ENCODE data around the gene CHCHD5.
"Not testable (repeated sequence)": the region's sequence is repeated elsewhere in the genome, so short reads cannot be mapped to it uniquely, and the experiment has no call there.

CHCHD5 gene, protein sequence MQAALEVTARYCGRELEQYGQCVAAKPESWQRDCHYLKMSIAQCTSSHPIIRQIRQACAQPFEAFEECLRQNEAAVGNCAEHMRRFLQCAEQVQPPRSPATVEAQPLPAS

DNA sequence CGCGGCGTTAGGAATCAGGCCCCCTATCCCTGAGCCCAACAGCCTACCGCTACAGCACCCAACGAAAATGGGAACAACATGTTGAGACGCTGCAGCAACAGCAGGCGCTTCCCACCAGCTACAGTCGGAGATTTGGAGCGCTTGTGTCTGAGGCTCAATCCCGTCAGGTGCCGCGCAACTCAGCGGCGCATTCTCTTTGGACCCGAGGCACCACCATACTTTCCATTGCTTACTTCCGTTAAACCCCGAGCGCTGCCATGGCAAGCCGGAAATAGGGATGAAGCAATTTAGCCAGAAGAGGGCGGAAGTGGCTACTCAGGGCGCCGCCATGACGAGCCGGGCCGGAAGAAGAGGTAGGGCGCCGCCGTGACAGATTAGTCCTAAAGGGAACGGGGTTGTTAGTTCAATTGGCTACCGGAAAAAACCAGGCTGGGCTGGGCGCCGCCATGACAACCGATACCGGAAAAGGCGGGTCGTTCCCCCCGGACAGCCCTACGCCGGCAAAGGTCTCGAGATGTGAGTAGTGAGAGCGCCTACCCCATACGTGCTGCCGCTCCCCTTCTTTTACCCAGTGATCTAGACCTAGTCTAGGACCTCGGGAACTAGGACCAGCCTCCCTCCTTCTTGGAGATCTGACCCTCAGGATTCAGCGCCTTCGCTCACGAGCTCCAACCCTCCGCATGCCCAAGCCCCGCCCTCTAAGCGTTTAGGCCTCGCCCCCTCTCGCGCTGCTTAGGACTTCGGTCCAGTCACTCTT is at the start of gene CHCHD5:
Gene CHCHD5 (plus strand): TSS at position 476 of the 757 bp plus-strand sequence. CDS start 39 bp downstream, at position 515.
- DNase-seq, result peak; percentile 94

DNA sequence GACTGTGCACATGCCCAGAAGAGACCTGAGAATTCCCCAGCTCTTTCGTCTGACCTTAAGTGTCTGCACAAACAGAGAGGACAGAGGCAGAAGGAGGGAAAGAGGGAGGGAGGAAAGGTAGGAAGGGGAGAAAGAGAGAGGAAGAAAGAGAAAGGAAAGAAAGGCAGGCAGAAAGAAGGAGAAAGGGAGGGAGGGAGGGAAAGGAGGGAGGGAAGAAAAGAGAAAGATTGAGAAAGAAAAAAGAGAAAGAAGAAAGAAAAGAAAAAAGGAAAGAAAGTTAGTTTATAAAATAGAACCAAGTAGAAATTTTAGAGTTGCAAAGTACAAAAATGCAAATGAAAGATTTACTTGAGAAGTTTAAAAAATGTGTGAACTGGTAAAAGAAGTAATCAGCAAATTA is 49.6 kb upstream of the CHCHD5 start:
- DNase-seq, result no peak

DNA sequence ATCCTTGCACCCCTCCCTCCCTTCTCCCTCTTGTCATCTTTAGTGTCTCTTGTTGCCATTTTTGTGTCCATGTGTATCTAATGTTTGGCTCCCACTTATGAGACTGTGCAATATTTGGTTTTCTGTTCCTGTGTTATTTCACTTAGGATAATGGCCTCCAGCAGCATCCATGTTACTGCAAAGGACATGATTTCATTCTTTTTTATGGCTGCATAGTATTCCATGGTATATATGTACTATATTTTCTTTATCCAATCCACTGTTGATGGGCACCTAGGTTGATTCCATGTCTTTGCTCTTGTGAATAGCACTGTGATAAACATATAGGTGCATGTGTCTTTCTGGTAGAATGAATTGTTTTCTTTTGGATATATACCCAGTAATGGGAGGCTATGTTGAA is 47.7 kb upstream of the CHCHD5 start:
- DNase-seq, result not testable (repeated sequence)

DNA sequence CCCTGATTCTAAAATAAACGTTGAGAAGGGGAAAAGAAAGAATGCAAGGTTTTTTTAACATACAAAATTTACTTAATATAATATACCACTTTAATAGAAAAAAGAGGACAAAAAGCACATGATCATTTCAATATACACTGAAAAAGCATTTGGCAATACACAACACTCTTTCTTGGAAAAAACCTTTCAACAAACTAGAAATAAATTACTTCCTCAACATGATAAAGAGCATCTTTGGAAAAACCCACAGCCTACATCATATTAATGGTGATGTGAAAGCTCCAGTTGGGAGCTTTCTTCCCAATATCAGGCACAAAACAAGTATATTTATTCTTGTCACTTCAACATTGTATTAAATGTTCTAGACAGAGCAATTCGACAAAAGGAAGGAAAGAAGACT is 45.1 kb upstream of the CHCHD5 start:
- no peak for DNase-seq

DNA sequence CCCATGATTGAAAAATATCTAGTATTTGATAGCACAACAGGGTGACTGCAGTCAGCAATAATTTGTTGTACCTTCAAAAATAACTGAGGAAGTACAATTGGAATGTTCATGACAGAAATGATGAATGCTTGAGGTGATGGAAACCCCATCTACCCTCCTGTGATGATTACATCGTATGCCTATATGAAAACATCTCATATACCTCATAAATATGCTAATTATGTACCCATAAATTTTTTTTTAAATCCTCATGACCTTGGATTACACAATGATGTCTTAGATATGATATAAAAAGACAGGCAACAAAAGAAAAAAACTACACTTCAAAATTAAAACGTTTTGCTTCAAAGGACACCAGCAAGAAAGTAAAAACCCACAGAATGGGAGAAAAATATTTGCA is 43.5 kb upstream of the CHCHD5 start:
- no peak for DNase-seq

DNA sequence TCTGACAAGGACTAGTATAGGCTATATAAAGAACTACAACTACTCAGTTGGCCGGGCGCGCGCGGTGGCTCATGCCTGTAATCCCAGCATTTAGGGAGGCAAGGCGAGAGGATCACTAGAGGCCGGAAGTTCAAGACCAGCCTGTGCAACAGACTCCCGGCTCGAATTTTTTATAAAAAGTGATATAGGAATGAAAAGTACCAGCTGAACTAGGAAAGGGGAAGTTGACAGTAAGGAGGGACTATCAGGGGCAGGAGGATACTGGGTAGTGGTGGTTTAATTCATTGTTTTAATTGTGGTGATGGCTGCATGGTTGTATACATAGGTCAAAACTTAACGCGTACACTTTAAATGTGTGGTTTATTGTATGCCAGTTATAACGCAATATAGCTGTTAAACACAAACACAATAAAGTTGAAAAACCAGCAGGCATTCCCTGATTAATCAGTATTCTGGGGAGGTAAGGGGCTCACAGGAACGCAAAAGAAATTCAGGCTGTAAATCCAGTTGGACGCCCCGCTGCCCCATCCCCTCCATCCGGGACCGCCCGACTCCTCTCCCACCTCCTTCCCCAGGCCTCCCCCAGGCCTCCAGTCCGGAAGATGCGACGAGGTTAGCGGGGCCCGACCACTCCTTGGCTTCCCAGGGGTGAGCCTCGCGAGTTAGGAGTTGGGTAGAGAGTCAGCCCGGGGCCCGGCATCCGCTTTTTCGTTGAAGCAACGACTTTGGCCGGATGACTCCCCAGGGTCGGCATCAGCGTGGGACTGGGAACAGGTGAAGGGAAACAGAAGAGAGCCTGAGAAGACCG is 42.9 kb upstream of the CHCHD5 start:
- peak; percentile 69 for DNase-seq

DNA sequence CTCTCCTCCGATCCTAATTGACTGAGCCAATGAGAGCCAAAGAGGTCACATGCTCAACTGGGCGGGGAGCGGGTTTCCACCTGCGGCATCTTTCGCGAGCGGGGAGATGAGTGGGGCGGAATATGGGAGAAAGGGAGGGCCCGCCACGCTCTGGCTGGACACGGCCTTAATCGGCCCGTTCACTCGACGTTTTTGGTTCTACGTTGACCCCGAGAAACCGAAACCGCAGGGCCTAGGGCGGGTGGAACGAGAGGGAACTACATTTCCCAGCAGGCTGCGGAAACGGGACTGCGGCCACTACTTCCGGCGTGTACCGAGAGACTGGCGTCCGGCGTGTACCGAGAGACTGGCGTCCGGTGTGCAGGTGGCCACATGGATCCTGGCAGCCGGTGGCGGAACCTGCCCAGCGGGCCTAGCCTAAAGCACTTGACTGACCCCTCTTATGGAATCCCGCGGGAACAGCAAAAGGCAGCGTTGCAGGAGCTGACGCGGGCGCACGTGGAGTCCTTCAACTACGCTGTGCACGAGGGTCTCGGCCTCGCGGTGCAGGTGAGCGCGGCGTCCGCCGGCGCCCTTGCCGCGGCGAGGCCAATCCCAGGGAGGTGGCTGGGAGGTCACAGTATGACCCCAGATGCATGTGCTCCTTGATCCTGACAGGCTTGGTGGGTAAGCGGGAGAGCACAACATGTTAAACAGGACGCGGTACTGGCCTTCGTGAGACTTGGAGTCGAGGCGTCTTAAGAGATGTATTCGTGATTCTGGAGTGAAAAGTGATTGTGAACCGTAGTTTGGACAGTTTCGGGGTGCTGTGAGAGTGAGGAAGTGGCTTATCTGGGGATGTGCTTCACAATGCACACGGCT is 42.1 kb upstream of the CHCHD5 start, which contains the start of gene POLR1B:
Gene POLR1B (plus strand): TSS at position 343 of the 861 bp plus-strand sequence. CDS start 30 bp downstream, at position 373.
- peak; percentile 72 for DNase-seq

DNA sequence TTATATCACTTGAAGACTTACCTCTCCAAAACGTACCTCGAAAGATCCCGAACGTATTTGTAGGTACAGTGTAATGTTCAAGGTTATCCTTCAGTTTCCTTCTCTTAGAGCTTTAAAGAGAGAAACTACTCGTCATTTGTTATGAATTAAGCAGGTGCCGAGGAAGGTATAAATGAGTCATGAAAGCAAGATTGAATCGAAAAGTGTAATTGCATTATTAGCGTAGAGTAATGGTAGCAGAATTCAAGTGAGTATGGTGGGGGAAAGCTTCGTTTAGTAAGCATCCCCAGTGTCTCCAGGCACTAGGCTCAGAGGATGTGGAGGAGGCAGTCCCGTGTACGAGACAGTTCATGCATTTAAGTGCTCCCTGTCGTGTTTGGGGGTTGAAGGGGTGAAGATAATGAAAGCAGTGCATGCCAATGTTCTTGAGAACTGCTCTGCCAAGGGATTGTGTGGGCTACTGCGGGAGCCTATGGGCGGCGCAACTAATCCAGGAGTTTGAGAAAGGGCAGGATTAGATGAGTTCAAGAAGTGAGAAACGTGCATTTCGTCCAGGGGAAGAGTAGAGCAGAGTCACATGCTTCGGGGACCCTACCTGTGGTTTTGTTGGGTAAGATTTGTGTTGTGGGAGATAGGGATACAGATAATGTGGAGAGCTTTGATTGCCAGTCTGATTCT is 41.3 kb upstream of the CHCHD5 start:
- DNase-seq, result no peak

DNA sequence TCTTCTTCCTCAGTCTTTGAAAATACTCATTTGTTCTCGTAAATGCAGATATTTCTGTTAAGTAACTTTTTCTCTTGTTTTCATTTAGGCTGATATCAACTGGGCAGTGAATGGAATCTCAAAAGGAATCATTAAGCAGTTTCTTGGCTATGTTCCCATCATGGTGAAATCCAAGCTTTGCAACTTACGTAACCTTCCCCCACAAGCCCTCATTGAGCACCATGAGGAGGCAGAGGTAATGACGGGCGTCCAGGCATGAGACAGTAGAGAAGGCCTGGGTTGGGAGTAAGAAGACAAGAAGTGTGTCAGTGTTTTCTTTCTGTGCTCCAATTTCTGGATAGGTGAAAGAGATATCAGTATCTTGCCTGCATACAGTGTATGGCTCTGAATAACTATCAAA is 37.1 kb upstream of the CHCHD5 start:
- DNase-seq, result no peak

DNA sequence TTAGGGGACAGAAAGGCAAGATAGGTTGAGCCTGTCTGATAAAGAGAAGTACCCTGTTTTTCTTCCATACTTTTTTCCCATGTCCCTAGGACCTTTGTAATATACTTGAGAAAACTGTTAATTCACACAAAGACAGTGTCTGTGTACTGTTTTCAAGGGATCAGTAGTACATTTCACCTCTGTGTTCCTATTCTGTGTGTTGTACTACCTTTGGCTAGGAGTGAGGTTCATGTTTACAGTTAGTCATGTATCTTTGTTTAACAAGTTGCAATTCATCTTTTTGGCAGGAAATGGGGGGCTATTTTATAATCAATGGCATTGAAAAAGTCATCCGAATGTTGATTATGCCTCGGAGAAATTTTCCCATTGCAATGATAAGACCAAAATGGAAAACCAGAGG is 35.4 kb upstream of the CHCHD5 start:
- DNase-seq, result no peak

DNA sequence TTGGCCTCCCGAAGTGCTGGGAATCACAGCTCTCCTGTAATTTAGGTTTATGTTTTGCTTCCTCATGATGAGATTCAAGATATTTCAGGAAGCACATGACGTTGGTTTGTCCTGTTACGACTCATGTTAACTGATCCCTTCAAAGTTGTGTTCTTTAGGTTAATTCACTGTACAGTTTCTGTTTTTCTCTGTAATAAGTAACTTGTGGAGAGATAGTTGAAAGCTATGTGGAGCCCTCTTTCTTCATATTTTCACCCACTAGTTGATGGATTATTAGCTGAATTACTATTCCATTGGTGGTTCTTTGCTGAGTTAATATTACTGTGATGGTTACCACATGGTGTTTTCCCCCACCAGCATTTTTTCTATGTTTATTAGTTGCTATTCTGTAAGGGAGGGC is 18.3 kb upstream of the CHCHD5 start:
- DNase-seq, result no peak

DNA sequence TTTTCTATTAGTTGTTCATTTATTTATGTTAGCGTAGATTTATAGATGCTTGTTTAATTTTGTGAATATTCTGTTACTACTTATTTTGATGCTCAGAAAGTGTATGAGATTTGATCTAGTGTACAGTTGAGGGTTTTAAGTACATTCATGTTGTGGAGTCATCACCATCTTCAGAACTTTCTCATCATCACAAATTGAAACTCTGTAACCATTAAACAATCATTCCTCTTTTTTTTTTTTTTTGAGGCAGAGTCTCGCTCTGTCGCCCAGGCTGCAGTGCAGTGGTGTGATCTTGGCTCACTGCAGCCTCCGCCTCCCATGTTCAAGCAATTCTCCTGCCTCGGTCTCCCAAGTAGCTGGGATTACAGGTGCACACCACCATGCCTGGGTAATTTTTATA is 17.9 kb upstream of the CHCHD5 start:
- not testable (repeated sequence) for DNase-seq

DNA sequence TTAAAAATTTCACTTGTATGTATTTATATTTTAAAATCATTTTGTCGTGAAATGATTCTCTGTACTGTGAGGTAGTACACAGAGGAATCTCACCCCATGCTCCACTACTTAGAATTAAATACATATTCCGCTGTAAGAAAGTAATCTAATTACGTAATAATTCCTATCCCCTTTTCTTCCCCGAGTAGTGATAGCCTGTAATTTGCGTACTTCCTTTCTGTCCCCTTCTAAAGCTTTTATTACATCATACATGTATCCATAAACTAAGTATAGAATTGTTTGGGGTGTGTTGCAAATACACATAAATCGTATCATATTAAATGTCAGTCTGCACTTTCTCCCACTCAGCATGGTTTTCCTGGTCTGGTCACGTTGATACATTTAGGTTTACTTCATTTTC is 12.4 kb upstream of the CHCHD5 start:
- DNase-seq, result no peak

DNA sequence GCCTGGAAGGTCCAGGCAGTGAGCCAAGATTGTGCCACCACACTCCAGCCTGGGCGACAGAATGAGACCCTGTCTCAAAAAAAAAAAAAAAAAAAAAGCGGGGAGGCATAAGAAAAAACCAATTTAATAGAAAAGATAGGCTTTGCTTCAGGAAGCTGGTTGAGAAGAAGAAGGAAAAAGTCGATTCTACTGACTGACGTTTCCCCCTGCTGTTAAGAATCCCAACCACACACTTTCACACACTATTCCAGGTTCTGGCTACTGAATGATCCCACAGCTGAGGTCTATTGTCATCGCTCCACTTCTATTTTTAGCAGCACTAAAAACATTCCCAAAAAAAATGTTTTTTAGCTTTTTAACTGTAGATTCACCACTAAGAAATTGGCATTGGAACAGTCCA is 6.7 kb upstream of the CHCHD5 start:
- no peak for DNase-seq

DNA sequence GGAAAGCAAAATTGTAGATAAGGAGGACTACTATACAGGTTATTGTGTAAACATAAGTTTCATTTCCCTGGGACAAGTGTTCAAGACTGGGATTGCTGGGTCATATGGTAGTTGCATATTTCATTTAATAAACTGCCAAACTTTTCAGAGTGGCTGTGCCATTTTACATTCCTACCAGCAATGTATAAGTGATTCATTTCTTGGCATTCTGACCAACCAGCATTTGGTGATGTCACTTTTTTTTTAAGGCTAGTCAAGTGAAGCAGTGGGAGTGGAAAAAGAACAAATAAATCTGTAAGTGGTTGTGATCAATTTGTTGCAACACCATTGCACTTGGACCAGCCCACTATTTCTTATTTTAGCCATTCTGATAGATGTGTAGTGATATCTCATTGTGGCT is 5.2 kb upstream of the CHCHD5 start:
- DNase-seq, result no peak

DNA sequence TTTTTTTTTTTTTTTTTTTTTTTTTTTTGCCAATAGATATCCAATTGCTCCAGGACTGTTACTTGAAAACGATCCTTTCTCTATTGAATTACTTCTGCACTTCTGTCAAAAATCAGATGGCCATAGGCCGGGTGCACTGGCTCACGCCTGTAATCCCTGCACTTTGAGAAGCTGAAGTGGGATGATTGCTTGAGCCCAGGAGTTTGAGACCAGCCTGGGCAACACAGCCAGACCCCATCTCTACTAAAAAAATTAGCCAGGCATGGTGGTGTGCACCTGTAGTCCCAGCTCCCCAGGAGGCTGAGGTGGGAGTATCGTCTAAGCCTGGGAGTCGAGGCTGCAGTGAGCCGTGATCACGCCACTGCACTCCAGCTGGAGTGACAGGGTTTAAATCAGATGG is 4.3 kb upstream of the CHCHD5 start:
- no peak for DNase-seq

DNA sequence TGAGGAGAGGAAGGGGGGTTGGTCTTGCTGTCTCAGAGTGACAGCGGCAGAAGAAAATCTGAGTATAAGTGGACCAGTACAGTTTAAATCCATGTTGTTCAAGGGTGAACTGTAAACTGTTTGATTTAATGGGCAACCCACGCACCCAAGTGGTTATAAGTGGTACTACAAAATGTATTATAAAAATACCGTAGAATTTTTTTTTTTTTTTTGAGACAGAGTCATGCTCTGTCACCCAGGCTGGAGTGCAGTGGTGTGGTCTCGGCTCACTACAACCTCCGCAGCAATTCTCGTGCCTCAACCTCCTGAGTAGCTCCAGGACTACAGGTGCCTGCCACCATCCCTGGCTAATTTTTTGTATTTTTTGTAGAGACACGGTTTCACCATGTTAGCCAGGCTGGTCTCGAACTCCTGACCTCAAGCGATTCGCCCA is 2.1 kb upstream of the CHCHD5 start:
- DNase-seq, result peak; percentile 43

DNA sequence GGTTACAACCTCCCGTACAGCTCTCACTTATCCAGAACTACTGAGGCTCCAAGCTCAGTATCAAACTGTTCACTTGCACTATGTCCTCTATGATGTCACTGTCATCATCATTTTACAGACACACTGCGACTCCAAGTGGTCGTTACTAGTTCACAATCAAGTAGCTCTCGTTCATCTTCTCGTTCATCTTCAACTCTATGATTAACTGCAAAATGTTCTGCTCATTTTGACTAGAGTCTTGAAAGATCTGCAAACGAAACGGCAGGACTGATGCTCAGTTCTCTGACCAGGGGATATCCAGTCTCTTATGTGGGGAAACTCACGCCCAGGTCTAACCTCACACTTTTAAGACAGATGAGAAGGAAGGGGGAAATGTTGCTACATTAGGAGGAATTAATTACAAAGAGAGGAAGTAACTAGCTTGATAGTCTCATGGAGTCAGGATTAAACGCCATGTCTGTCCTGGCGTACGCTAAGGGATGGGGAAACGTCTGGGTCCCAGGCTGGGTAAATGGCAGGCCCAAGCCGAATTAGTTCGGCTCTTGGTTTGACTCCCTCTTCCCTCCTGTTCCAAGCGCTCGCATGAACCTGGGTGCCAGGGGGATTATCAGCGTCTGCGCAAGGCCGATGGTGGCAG is 794 bp upstream of the CHCHD5 start:
- DNase-seq, result no peak

DNA sequence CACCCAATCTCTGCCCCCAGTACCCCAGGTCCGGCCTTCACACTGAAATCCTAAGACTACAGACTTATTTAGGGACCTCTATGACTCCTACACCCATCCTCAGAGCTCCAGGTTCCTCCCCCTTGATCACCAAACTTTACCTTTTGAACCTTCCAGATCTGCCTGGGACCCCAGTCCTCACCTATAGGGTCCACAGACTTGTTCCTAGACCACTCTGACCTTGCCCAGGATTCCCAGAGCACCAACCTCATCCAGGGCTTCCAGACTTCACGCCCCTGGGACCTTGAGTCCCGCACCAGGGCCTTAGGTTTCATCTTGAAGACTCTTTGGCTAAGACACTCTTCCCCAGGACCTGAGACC is 462 bp downstream of the CHCHD5 start:
- DNase-seq, result no peak

DNA sequence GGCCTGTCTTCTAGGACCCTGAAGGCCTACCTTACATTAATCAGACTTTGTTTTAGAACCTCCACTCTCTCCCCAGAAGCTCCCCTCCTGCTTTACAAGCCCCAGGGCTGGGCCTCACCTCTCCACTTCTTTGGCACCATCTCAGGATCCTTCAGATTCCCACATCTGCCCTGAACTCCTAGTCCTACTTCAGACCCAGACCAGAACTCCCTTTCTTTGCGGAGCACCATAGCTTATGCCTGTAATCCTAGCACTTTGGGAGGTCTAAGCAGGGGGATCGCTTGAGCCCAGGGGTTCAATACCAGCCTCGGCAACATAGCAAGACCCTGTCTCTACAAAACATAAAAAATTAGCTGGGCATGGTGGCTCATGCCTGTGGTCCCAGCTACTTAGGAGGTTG is 991 bp downstream of the CHCHD5 start:
- no peak for DNase-seq

DNA sequence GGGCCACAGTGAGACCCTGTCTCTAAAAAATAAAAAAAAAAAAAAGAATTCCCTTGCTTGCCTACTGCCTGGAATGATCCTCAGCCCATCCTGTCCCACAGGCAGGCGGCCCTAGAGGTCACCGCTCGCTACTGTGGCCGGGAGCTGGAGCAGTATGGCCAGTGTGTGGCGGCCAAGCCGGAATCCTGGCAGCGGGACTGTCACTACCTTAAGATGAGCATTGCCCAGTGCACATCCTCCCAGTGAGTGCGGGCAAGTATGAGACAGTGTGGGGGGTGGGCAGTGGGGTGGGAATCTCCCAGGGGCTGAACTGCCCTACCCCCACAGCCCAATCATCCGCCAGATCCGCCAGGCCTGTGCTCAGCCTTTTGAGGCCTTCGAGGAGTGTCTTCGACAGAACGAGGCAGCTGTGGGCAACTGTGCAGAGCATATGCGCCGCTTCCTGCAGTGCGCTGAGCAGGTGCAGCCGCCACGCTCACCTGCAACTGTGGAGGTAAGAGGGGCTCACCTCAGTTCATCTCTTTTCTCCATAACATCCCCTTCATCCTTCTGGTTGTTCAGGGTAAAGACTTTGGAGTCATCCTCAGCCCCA is 1.6 kb downstream of the CHCHD5 start:
- no peak for DNase-seq
